Measurements from ENCODE around the gene DACT2. TPM values are rescaled to one million over a fixed set of nuclear protein-coding genes. Genes with fewer than 3 reads are reported as not detected.

The DACT2 gene
- total RNA-seq, 1 experiment from 2014 or later = 3.3 TPM

- in situ Hi-C loops (cut with HindIII; ENCODE audit: low pct_unique_long_range_greater_than_20kb, low sequenced_read_pairs) = no loop called here
- DNase-seq (ENCODE audit: low read depth, low spot score) = peak; percentile 10
Observed at GRCh38 chr6:168326294-168327261, 7.0 kb upstream of the DACT2 start.

GRCh38 chr6:168322966-168323365 is 3.4 kb upstream of the DACT2 start:
- in situ Hi-C loops (cut with HindIII; ENCODE audit: low pct_unique_long_range_greater_than_20kb, low sequenced_read_pairs) = no loop called here
- CTCF ChIA-PET = interaction anchor here (0.6 kb wide), 1 partner anchor 721 kb away, joined by 3 read pairs; no protein-coding TSS in a partner anchor

More at GRCh38 chr6:168326294-168327261, 7.0 kb upstream of the DACT2 start:
- POLR2A ChIA-PET = interaction anchor here (0.7 kb wide), 1 partner anchor 420 kb away, joined by 3 read pairs; no protein-coding TSS in a partner anchor
- TF ChIP-seq SIN3A (IDR thresholded peaks at IDR 0.05; ENCODE audit: borderline replicate concordance, insufficient read depth, low read depth, low read length) (no peak), POLR2AphosphoS5 (IDR thresholded peaks at IDR 0.05; ENCODE audit: low read depth, low read length) (no peak; the same call in 1 of the 2 replicates), TCF7L2 (IDR thresholded peaks at IDR 0.05; ENCODE audit: low read depth, low read length) (peak; percentile 64; the same call in 1 of the 2 replicates), CTCF (IDR thresholded peaks at IDR 0.05) (no peak)
- Histone ChIP-seq H3K4me3 (ENCODE audit: low read depth in 2 of 2, low read length in 2 of 2) (no peak overlapping the region), H3K27ac (ENCODE audit: low read length) (peak overlapping the region; percentile 29), H3K36me3 (ENCODE audit: control insufficient read depth, insufficient read depth, low read length) (no peaks in the 10 kb centered on the region), H3K27me3 (ENCODE audit: control insufficient read depth, insufficient read depth, low read length) (no peaks in the 10 kb centered on the region; the same call in 1 of the 2 replicates), H3K9me3 (ENCODE audit: control insufficient read depth, insufficient read depth, low read depth, low read length) (peaks cover under 1% of the 10 kb centered on the region; the same call in 1 of the 2 replicates), H3K4me1 (ENCODE audit: control insufficient read depth, insufficient read depth, low read length) (no peaks in the 10 kb centered on the region; the same call in 1 of the 2 replicates)
- ATAC-seq = peak; percentile 94
- CTCF ChIA-PET = interaction anchor here (0.6 kb wide), 1 partner anchor 95 kb away, joined by 3 read pairs; no protein-coding TSS in a partner anchor
- no TSS peak for BruUV-seq (replicated peaks)
- intact Hi-C loops (cut with micrococcal nuclease; ENCODE audit: unreplicated experiment) = no loop called here

More at GRCh38 chr6:168322966-168323365, 3.4 kb upstream of the DACT2 start:
- ATAC-seq (no peak), DNase-seq (ENCODE audit: low read depth, low spot score) (no peak)
- Histone ChIP-seq H3K4me1 (ENCODE audit: control insufficient read depth, insufficient read depth, low read length) (no peaks in the 10 kb centered on the region; the same call in 1 of the 2 replicates), H3K27me3 (ENCODE audit: control insufficient read depth, insufficient read depth, low read length) (peaks cover 8% of the 10 kb centered on the region), H3K9me3 (ENCODE audit: control insufficient read depth, insufficient read depth, low read depth, low read length) (peaks cover 4% of the 10 kb centered on the region; the same call in 1 of the 2 replicates), H3K27ac (ENCODE audit: low read length) (no peak overlapping the region), H3K36me3 (ENCODE audit: control insufficient read depth, insufficient read depth, low read length) (no peaks in the 10 kb centered on the region), H3K4me3 (ENCODE audit: low read depth in 2 of 2, low read length in 2 of 2) (no peak overlapping the region)
- no TSS peak for BruUV-seq (replicated peaks)
- TF ChIP-seq CTCF (IDR thresholded peaks at IDR 0.05) (no peak), REST (IDR thresholded peaks at IDR 0.05; ENCODE audit: insufficient read depth in 1 of 2, low read depth in 2 of 2, low read length in 1 of 2) (no peak), POLR2AphosphoS5 (IDR thresholded peaks at IDR 0.05; ENCODE audit: low read depth, low read length) (no peak), TCF7L2 (IDR thresholded peaks at IDR 0.05; ENCODE audit: low read depth, low read length) (no peak), SIN3A (IDR thresholded peaks at IDR 0.05; ENCODE audit: borderline replicate concordance, insufficient read depth, low read depth, low read length) (no peak)
- intact Hi-C loops (cut with micrococcal nuclease; ENCODE audit: unreplicated experiment) = no loop called here
- POLR2A ChIA-PET = interaction anchor here (0.7 kb wide), 1 partner anchor 218 kb away, joined by 3 read pairs; no protein-coding TSS in a partner anchor

Data from Panc1 (cell line).